BJ (cell line): ENCODE data around the gene PLIN1. TPM values are rescaled to one million over a fixed set of nuclear protein-coding genes. Genes with fewer than 3 reads are reported as not detected.

ENCODE experiments used
- CTCF ChIA-PET: fragments of 350-600 bp; formaldehyde crosslinking; extraction: SDS; loops from one replicate; lab custom pipeline; 2021; ENCODE audit warnings: antibody characterized with exemption, inconsistent platforms; lab: Yijun Ruan, JAX
- POLR2A ChIA-PET: fragments of 300-600 bp; sonication (Branson Sonifier 250); formaldehyde crosslinking; extraction: SDS; loops from one replicate; lab custom pipeline; 2021; ENCODE audit warnings: antibody characterized with exemption; lab: Charles Lee
- DNase-seq: peaks from one replicate; pipeline ENCODE4 v3.0.0-alpha.2; 2011; ENCODE audit warnings: low read depth
- H3K27me3 ChIP-seq: 2 replicates; pipeline ENCODE4 v1.6.0; 2011; ENCODE audit warnings: low read length; ENCODE audit not compliant: control insufficient read depth, insufficient read depth
- H3K36me3 ChIP-seq: 2 replicates; pipeline ENCODE4 v1.5.1; 2011; ENCODE audit warnings: low read length; ENCODE audit not compliant: control insufficient read depth, insufficient read depth
- H3K4me3 ChIP-seq: 2 replicates; pipeline ENCODE4 v1.5.1; 2011; ENCODE audit warnings: low read depth, mild to moderate bottlenecking, control low read depth, low read length
- CTCF ChIP-seq: IDR thresholded peaks from 2 replicates; pipeline ENCODE4 v1.5.1; 2011; ENCODE audit warnings: low read depth, mild to moderate bottlenecking, control low read depth, inconsistent platforms, low read length, moderate library complexity; ENCODE audit not compliant: insufficient read depth
- polyA plus RNA-seq: library from polyadenylated mRNA; depleted of rRNA; stranded (reverse); fragments of >200 nt; gene quantifications from 2 replicates; pipeline ENCODE4 v1.2.3, GENCODE V29; 2011

The PLIN1 gene
- polyA plus RNA-seq, 1 experiment: 0.06 TPM

- ChIA-PET CTCF (interaction anchor here (1.1 to 1.9 kb wide), 5 partner anchors 11 to 62 kb away, joined by 3 to 5 read pairs (median 4); no protein-coding TSS in a partner anchor), POLR2A (no interaction called here)
- no peaks in the 10 kb centered on the region for H3K27me3 ChIP-seq
- no peak for DNase-seq
- no peak overlapping the region for H3K4me3 ChIP-seq
- no peaks in the 10 kb centered on the region for H3K36me3 ChIP-seq
- TF ChIP-seq CTCF: peak; percentile 29
These were observed 6.0 kb downstream of the PLIN1 start for GRCh38 chr15:89673165-89673512.

GRCh38 chr15:89672221-89673164 lies 6.7 kb downstream of the PLIN1 start:
- CTCF ChIA-PET: interaction anchor here (0.8 to 1.9 kb wide), 5 partner anchors 12 to 28 kb away, joined by 3 to 5 read pairs (median 4); no protein-coding TSS in a partner anchor
- H3K36me3 ChIP-seq: no peaks in the 10 kb centered on the region

GRCh38 chr15:89671687-89672086 lies 7.5 kb downstream of the PLIN1 start:
- Histone ChIP-seq H3K27me3 (no peaks in the 10 kb centered on the region), H3K4me3 (no peak overlapping the region), H3K36me3 (no peaks in the 10 kb centered on the region)
- ChIA-PET POLR2A (no interaction called here), CTCF (interaction anchor here (0.8 to 1.9 kb wide), 5 partner anchors 14 to 69 kb away, joined by 3 to 5 read pairs (median 4); no protein-coding TSS in a partner anchor)
- no peak for TF ChIP-seq CTCF
- DNase-seq: no peak

More at GRCh38 chr15:89672221-89673164, 6.7 kb downstream of the PLIN1 start:
- no peaks in the 10 kb centered on the region for H3K27me3 ChIP-seq
- no peak overlapping the region for H3K4me3 ChIP-seq
- POLR2A ChIA-PET: no interaction called here
- DNase-seq: no peak
- TF ChIP-seq CTCF: no peak

- H3K27me3 ChIP-seq: no peaks in the 10 kb centered on the region
- no peaks in the 10 kb centered on the region for H3K36me3 ChIP-seq
- no peak overlapping the region for H3K4me3 ChIP-seq
- CTCF ChIA-PET: interaction anchor here (1.4 to 1.6 kb wide), 2 partner anchors 15 to 69 kb away, joined by 4 to 5 read pairs; no protein-coding TSS in a partner anchor
- POLR2A ChIA-PET: no interaction called here
- DNase-seq: no peak
- no peak for TF ChIP-seq CTCF
These were observed 8.1 kb downstream of the PLIN1 start for GRCh38 chr15:89670971-89671560.

GRCh38 chr15:89669941-89670340 lies 9.2 kb downstream of the PLIN1 start:
- no peak for DNase-seq
- Histone ChIP-seq H3K36me3 (no peaks in the 10 kb centered on the region), H3K27me3 (no peaks in the 10 kb centered on the region), H3K4me3 (no peak overlapping the region)
- POLR2A ChIA-PET: no interaction called here
- no peak for TF ChIP-seq CTCF
- CTCF ChIA-PET: no interaction called here
